T-helper 1 cell (primary cell): Measurements from ENCODE around the gene WWP2.
"Not testable (repeated sequence)": the region's sequence is repeated elsewhere in the genome, so short reads cannot be mapped to it uniquely, and the experiment has no call there.

ENCODE experiments used
- DNase-seq, 5 donors: peaks; one replicate each; pipeline ENCODE4 v3.0.0-alpha.2; 2012 to 2020
- total RNA-seq, 4 donors: gene quantifications; one replicate each; lab custom pipeline; 2026; lab: John Stamatoyannopoulos, UW

WWP2 gene
- total RNA-seq, result 69.9 to 98.5 (median 84.0) reads per million in 4 donors

DNA sequence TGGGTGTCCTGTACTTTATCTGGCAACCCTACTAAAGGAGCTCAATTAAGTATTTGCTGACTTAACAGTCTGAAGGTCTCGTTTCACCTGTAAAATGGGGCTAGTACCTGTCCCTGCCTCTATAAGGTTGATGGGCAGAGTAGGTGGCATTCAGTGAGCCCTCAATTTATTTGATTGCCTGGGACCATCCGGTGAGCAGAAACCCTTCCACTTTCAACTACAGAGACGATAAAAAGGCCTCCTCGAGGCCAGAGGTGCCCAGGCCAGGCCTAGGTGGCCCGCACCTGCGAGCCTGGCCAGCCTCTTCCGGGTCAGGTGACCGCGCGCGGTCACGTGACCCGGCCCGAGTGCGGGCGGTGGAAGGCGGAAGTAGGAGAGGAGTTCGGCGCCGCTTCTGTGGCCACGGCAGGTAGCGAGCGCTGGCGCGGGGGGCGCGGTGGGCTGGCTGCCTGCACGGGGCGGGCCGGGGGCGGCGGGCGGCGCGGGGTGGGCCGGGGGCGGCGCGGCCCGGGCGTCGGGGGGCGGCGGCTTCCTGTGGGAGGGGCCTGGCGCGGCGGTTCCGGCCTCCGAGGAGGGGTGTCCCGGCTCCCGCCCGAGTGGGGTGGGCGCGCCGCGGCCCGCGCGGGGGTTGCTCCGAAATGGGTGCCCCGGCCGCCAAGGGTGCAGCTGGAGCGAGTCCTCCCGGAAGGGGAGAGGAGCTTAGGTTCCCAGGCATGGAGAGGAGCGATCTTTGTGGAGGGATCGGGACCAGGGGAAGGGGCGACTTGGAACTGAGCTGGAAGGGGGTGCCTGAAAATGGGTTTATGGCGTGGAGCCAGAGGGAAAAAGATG, at the start of gene WWP2:
Gene WWP2 (plus strand): TSS at position 350 of the 831 bp plus-strand sequence. CDS start 24,679 bp downstream, outside the sequence.
- peak; percentile 70 to 88 (median 72) for DNase-seq

DNA sequence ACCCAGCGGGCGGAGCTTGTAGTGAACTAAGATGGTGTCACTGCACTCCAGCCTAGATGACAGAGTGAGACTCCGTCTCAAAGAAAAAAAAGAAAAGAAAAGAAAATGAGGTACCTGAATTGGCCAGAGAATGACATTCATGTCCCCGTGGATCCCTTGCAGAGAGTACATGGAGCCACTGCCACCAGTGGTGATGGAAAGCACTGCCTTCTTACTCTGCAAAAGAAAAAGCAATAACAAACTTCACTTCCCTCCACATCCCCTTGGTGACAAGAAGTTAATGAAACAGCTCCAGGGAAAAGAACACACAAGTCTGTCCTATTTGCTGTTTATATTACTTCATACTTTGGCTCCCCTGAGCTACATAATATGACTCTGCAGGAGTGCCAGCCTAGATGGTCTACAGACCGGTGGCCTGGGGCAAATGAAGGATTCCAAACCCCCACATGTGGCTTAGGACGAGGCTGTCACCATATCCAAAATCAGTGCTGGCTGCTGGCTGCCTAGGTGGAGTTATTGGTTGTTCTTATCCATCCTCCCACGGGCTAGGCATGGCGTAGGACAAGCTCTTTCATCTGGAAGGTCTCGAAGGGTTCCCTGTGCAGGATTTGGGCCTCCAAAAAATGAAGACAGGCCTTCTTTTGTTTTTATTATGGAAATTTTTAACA, 49.1 kb upstream of the WWP2 start:
- no peak for DNase-seq

DNA sequence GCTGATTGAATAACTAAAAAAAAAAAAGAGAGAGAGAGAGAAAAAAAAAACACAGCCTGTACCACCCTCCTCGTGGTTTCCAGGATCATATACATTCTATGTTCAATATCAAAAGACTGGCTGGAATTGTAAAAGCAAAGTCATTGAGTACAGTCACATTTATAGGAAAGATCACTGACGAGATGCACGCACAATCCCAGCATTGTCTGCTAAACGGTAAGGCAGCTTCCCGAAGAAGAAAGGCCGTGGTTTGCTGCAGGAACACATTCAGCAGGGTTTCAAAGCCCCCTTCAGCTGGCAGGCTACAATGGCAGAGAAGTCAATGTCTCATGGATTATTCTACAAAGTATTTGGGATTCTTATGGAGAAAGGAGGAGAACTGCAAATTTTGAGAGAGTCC, 45.1 kb upstream of the WWP2 start:
- DNase-seq, result no peak

- DNase-seq, result no peak
Observed at GRCh38 chr16:69718111-69718764, 43.9 kb upstream of the WWP2 start.

- no peak for DNase-seq
Observed at GRCh38 chr16:69720822-69721430, 41.2 kb upstream of the WWP2 start.

- DNase-seq, result no peak
Observed at GRCh38 chr16:69721441-69721957, 40.6 kb upstream of the WWP2 start.

- no peak for DNase-seq
Observed at GRCh38 chr16:69724414-69724873, 37.7 kb upstream of the WWP2 start.

DNA sequence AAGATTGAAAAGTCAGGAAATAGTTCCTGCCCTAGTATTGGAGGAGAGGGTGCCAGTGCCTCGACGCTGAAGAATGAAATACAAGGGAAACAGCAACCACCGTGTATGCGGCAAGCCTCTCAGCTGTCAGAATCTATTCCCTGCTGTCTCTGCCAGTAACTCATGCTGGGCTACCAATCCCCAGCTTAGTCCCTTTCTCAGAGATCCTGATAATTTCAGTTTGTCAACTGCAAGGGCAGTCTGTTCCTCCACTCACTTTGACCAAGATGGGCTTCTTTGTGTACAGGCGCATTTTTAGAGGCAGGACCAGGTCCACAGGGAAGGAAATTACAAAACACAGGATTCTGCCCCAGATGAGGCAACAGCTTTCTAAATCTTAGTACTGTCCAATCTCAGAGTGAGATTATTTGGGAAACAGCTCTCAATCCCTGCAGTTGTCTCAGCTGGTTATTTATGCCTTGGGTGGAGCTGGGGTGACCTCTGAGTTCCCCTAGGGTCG, 37.1 kb upstream of the WWP2 start:
- DNase-seq, result no peak

GRCh38 chr16:69725480-69726312, 36.4 kb upstream of the WWP2 start:
- no peak for DNase-seq

- DNase-seq, result peak; percentile 59 to 89 (median 68)
Observed at GRCh38 chr16:69726313-69727060, 35.6 kb upstream of the WWP2 start, which contains the start of gene NQO1. Gene NQO1, minus strand, starts transcription at chr16:69726560. Its CDS starts 121 bp downstream, at chr16:69726439.

GRCh38 chr16:69727916-69728270, 34.2 kb upstream of the WWP2 start:
- DNase-seq, result no peak

- DNase-seq, result not testable (repeated sequence)
Observed at GRCh38 chr16:69729030-69729429, 33.1 kb upstream of the WWP2 start.

GRCh38 chr16:69731280-69731679, 30.9 kb upstream of the WWP2 start:
- DNase-seq, result not testable (repeated sequence)

DNA sequence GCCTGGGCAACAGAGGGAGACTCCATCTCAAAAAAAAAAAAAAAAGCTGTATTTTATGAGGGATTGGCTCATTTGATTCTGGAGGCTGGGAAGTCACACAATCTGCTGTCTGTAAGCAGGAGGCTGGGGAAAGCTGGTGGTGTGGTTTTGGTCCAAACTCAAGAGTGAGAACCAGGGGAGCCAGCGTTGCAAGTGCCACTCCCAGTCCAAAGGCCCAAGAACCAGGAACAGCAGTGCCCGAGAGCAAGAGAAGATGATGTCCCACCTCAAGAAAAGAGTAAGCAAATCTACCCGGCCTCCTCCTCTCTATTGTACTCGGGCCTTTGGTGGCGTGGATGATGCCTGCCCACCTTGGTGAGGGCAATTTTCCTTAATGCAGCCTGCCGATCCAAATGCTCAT, 30.0 kb upstream of the WWP2 start:
- DNase-seq, result no peak

DNA sequence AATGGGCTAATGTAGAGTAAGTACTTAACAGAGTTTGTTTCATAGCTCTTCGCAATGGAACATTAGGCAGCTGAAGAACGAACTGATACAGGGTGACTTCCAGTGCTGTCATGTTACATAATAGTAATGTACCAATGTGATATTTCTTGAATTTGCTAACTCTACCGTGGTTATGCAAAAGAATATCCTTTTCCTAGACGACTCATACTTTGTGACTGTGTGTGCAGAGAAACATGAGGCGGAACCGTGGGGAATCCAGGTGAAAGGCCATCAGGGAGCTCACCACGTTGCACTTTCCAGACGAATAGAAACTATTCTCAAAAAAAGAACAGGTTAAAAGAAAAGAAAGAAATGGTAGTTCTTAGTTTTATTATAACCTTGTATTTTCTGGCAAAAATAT, 20.6 kb upstream of the WWP2 start:
- DNase-seq, result no peak

GRCh38 chr16:69741951-69742904, 19.9 kb upstream of the WWP2 start:
- DNase-seq, result no peak

DNA sequence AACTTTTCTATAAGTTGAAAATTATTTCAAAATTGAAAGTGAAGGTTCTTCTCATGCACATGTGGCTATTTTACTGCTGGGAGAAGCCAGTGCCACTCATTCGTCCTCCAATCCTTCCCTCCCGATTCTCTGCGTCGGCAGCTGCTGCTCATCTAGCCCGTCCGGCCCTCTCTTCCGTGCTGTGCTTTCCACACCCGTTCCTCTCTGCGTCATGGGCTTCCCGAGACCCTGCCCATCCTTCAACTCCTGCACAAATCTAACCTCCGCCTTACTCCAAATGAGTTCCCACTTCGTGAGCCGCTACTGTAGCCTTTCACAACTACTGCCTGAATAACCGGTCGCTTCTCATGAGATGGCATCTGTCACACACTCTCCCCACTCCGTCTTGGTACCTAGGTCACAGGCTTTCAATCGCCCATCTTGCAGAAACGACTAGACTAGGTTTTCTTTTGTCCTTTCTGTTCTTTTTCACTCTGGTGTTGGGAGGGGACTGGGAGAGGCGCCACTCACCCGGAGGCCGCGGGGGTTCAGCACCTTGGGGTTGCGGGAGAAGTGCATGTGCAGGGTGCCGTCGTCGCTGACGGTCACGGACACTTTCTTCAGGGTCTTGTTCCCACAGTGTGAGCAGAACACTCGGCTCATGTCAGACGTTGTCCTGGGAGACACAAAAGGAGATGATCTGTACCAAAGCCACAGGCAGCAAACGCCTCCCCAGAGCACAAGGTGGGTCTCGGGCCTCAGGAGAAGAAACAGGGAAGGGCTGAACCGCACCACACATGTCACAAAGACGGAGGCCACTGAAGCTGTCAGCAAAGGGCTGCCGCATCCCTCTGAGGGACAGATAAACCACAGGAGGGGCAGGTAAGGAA, 17.5 kb upstream of the WWP2 start:
- no peak for DNase-seq

- DNase-seq, result no peak
Observed at GRCh38 chr16:69745232-69745612, 16.9 kb upstream of the WWP2 start.

DNA sequence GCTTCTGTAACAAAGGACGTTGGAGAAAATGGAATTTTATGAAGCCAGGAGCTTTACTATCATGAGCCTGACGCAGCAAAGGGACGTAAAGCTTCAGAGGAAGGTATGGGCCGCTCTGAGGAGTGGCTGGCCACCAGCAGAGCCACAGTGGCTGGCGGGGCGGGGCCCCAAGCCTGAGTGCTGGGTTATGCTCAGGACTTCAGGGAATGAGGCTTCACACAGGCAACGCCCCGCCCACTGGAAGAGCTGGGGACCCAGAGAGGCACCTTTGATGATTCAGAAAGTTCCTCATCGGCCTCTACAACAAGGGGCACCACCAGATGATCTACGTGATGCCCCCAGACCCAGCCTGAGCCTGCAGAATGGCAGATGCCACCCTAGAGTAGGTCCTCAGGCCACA, 16.2 kb upstream of the WWP2 start:
- DNase-seq, result no peak
